Stomach (tissue), 9 donors: ENCODE results near the gene SLC35F4. TPM values are rescaled to one million over a fixed set of nuclear protein-coding genes. Genes with fewer than 3 reads are reported as not detected.
"Not testable (repeated sequence)": the region's sequence is repeated elsewhere in the genome, so short reads cannot be mapped to it uniquely, and the experiment has no call there.

Source experiments
- DNase-seq, 2 donors: peaks; one replicate each; pipeline versions ENCODE4 v3.0.0 to v3.0.0-alpha.2; 2013 to 2019
- H3K27ac ChIP-seq, 5 donors: fragments of 200-600 bp in 4 of 5; sonication (generic) in 4 of 5; one replicate each; pipeline ENCODE4 v1.5.1; 2013 to 2019; ENCODE audit warnings: mild to moderate bottlenecking in 1 of 5, moderate library complexity in 1 of 5
- H3K27me3 ChIP-seq, 3 donors: fragments of 200-600 bp; sonication (generic); one replicate each; pipeline ENCODE4 v1.5.1; 2017 to 2019; ENCODE audit warnings: mixed run types in 1 of 3
- H3K36me3 ChIP-seq, 4 donors: fragments of 200-600 bp; sonication (generic); 1 replicate in 3 of 4; 2 replicates in 1 of 4; pipeline ENCODE4 v1.5.1; 2016 to 2019
- H3K4me1 ChIP-seq, 4 donors: fragments of 200-600 bp; sonication (generic); one replicate each; pipeline ENCODE4 v1.5.1; 2016 to 2019
- H3K4me3 ChIP-seq, 4 donors: fragments of 200-600 bp; sonication (generic) in 3 of 4; one replicate each; pipeline ENCODE4 v1.5.1; 2016 to 2019; ENCODE audit warnings: mild to moderate bottlenecking in 1 of 4
- H3K9me3 ChIP-seq, 4 donors: fragments of 200-600 bp; sonication (generic); one replicate each; pipeline ENCODE4 v1.5.1; 2016 to 2019
- EP300 ChIP-seq: sonication (generic); formaldehyde crosslinking; IDR thresholded peaks from one replicate; pipeline ENCODE4 v1.6.1; 2017; ENCODE audit warnings: antibody characterized with exemption
- POLR2A ChIP-seq, 4 donors: fragments of 450-650 bp; IDR thresholded peaks; one replicate each; pipeline ENCODE4 v1.6.1; 2016; ENCODE audit warnings: antibody characterized with exemption in 4 of 4, control low read depth in 2 of 4, mild to moderate bottlenecking in 1 of 4, moderate library complexity in 1 of 4
- POLR2AphosphoS5 ChIP-seq, 3 donors: sonication (generic); formaldehyde crosslinking; IDR thresholded peaks; one replicate each; pipeline ENCODE4 v1.6.1; 2016; ENCODE audit warnings: antibody characterized with exemption in 3 of 3
- WGBS, 5 donors: extraction: QIAGEN DNeasy Blood & Tissue Kit in 3 of 5; methylation state at CpG; one replicate each; pipeline versions ENCODE4 v1.1.5 to v1.1.7; 2013 to 2018; 5-methylcytosine and 5-hydroxymethylcytosine counted together
- intact Hi-C: fragments of 100-400 bp; cut with DNase I; formaldehyde crosslinking; loops from one replicate; pipeline ENCODE4 v1.15.1; 2023; ENCODE audit warnings: low total_unique reads
- polyA plus RNA-seq, 3 donors: library from polyadenylated mRNA; stranded (reverse); fragments of 200-250 nt; gene quantifications; one replicate each; pipeline ENCODE4 v1.2.3, GENCODE V29; 2013
- total RNA-seq, 5 donors: library from RNA; depleted of rRNA; stranded (reverse); fragments of >200 nt; gene quantifications; one replicate each; pipeline versions ENCODE4 v1.1.0 to v1.2.3, GENCODE V29; 2014 to 2016
- TF ChIP-seq, protein P1 (sequence below), 7 experiments: fragments of 450-650 bp in 4 of 7; fragments of 200-600 bp in 3 of 7; sonication (generic) in 3 of 7; IDR thresholded peaks; one replicate each; pipeline ENCODE4 v1.5.1; 2016 to 2019; ENCODE audit warnings: antibody characterized with exemption in 7 of 7, control low read depth in 2 of 7, mild to moderate bottlenecking in 1 of 7
- donor health status: healthy with polysubstance abuse.
- donor health status: Bipolar disorder and iron deficiency.
- donor health status: healthy.

SLC35F4 gene
- total and polyA plus RNA-seq, 8 donors = 0.19 TPM; not detected in 7

DNA sequence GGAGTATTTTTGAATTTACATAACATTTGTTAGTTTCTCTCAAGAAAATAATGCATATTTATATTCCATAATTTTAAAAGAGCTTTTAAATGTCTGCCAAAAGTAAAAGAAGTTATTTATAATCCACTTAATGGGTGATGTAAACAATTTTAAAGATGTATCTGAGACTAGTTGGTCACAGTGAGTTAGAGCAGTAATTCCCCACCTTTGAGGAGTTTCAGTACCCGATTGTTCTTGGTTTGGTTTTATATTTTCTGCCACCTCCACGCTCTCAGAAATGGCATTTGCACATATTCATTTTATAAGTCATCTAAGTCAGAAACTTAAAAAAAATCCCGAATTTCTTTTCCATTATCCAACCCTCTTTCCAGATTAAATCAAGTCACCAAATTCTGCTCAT is 153.2 kb downstream of the SLC35F4 start:
- no peak for TF ChIP-seq POLR2A (IDR thresholded peaks at IDR 0.05)
- no peak for TF ChIP-seq EP300
- TF ChIP-seq, protein P1, sequence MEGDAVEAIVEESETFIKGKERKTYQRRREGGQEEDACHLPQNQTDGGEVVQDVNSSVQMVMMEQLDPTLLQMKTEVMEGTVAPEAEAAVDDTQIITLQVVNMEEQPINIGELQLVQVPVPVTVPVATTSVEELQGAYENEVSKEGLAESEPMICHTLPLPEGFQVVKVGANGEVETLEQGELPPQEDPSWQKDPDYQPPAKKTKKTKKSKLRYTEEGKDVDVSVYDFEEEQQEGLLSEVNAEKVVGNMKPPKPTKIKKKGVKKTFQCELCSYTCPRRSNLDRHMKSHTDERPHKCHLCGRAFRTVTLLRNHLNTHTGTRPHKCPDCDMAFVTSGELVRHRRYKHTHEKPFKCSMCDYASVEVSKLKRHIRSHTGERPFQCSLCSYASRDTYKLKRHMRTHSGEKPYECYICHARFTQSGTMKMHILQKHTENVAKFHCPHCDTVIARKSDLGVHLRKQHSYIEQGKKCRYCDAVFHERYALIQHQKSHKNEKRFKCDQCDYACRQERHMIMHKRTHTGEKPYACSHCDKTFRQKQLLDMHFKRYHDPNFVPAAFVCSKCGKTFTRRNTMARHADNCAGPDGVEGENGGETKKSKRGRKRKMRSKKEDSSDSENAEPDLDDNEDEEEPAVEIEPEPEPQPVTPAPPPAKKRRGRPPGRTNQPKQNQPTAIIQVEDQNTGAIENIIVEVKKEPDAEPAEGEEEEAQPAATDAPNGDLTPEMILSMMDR (IDR thresholded peaks at IDR 0.05) = no peak
- TF ChIP-seq POLR2AphosphoS5 (IDR thresholded peaks at IDR 0.05) = no peak

DNA sequence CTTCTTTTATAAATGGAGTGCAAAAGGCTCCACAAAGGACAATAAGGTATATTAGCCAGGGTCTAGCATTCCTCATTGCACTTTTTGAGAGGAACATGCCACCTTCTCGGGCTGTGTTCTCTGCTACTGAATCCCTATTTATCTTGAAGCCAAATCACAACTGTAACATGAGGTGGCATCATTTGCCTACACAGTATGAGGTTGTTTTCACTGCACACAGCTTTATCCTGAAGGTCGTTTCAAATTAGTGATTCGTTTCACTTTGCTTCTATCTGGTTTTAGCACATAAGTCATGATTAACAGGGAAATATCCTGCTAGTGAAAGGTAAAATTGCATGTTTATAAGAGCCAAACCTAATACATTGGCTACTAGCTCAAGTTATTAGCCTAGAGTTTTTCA is 153.8 kb downstream of the SLC35F4 start:
- peak in 1 of 2 donors; percentile 7 for DNase-seq
- intact Hi-C loops = no loop called here
- 13 to 36% (median 26%) methylated on average over 3 of the region's 3 CpGs for WGBS, 5 donors
- Histone ChIP-seq H3K36me3 (no peaks in the 10 kb centered on the region), H3K4me3 (no peak overlapping the region), H3K27ac (no peak overlapping the region), H3K27me3 (no peaks in the 10 kb centered on the region), H3K9me3 (peaks cover 0 to 13% (median 9%) of the 10 kb centered on the region in 4 donors), H3K4me1 (no peaks in the 10 kb centered on the region)
- no peak for TF ChIP-seq POLR2AphosphoS5 (IDR thresholded peaks at IDR 0.05)
- no peak for TF ChIP-seq POLR2A (IDR thresholded peaks at IDR 0.05)
- TF ChIP-seq, protein P1 (IDR thresholded peaks at IDR 0.05) = no peak
- no peak for TF ChIP-seq EP300

More for the DNA sequence above, 153.2 kb downstream of the SLC35F4 start:
- H3K4me1 ChIP-seq = no peaks in the 10 kb centered on the region
- 83 to 91% (median 88%) methylated on average over 3 of the region's 3 CpGs for WGBS, 5 donors
- intact Hi-C loops = no loop called here
- no peaks in the 10 kb centered on the region for H3K36me3 ChIP-seq
- H3K4me3 ChIP-seq = no peak overlapping the region
- no peaks in the 10 kb centered on the region for H3K27me3 ChIP-seq
- no peak overlapping the region for H3K27ac ChIP-seq
- peaks cover 0 to 13% (median 9%) of the 10 kb centered on the region in 4 donors for H3K9me3 ChIP-seq
- no peak for DNase-seq

DNA sequence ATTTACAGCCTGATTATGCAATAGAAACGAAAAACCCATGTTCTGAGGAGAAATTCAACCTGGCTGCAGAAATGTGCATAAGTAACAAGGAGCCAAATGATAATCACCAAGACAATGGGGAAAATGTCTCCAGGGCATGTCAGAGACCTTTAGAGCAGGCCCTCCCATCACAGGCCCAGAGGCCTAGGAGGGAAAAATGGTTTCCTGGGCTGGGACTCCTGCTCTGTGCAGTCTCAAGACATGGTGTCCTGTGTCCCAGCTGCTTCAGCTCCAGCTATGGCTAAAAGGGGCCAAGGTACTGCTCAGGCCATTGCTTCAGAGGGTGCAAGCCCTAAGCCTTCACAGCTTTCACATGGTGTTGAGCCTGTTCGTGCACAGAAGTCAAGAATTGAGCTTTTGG is 156.0 kb downstream of the SLC35F4 start:
- no peaks in the 10 kb centered on the region for H3K36me3 ChIP-seq
- intact Hi-C loops = no loop called here
- WGBS, 5 donors = 10 to 74% (median 48%) methylated on average over 1 to 2 of the region's 2 CpGs
- no peaks in the 10 kb centered on the region for H3K27me3 ChIP-seq
- no peaks in the 10 kb centered on the region for H3K4me1 ChIP-seq
- no peak for TF ChIP-seq POLR2A (IDR thresholded peaks at IDR 0.05)
- no peak for TF ChIP-seq EP300
- TF ChIP-seq, protein P1 (IDR thresholded peaks at IDR 0.05) = no peak
- TF ChIP-seq POLR2AphosphoS5 (IDR thresholded peaks at IDR 0.05) = no peak
- no peak overlapping the region for H3K4me3 ChIP-seq
- H3K27ac ChIP-seq = no peak overlapping the region
- H3K9me3 ChIP-seq = peaks cover 0 to 13% (median 9%) of the 10 kb centered on the region in 4 donors
- DNase-seq = no peak

DNA sequence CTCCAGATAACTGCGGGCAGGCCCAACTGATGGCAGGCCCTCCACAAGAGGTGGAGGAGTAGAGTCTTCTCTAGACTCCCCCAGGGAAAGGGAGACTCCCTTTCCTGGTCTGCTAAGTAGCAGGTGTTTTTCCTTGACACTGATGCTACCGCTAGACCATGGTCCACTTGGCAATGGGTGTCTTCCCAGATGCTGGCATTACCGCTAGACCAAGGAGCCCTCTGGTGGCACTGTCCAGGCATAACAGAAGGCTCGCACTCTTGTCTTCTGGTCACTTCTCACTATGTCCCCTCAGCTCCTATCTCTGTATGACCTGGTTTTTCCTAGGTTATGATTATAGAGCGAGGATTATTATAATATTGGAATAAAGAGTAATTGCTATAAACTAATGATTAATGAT is 156.8 kb downstream of the SLC35F4 start:
- intact Hi-C loops, H3K36me3 ChIP-seq, H3K4me1 ChIP-seq, H3K4me3 ChIP-seq, H3K27me3 ChIP-seq, H3K27ac ChIP-seq, DNase-seq: not testable (repeated sequence)
- peaks cover 0 to 13% (median 9%) of the 10 kb centered on the region in 4 donors for H3K9me3 ChIP-seq
- 91 to 96% (median 93%) methylated on average over 5 of the region's 5 CpGs for WGBS, 5 donors

DNA sequence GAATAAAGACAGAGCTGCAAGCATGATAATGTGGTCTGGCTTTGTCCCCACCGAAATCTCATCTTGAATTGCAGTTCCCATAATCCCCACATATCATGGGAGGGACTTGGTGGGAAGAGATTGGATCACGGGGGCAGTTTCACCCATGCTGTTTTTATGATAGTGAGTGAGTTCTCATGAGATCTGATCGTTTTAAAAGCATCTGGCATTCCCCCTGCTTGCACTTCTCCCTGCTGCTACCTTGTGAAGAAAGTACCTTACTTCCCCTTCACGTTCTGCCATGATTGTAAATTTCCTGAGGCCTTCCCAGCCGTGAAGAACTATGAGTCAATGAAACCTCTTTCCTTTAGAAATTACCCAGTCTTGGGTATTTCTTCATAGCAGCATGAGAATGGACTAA is 158.7 kb downstream of the SLC35F4 start:
- H3K27me3 ChIP-seq = no peaks in the 10 kb centered on the region
- no peak for DNase-seq
- whole genome bisulfite sequencing, 5 donors = 45 to 66% (median 57%) methylated on average over 5 of the region's 5 CpGs
- peaks cover 0 to 13% (median 9%) of the 10 kb centered on the region in 4 donors for H3K9me3 ChIP-seq
- no peaks in the 10 kb centered on the region for H3K4me1 ChIP-seq
- H3K36me3 ChIP-seq = no peaks in the 10 kb centered on the region
- H3K4me3 ChIP-seq = no peak overlapping the region
- intact Hi-C loops = no loop called here
- H3K27ac ChIP-seq = no peak overlapping the region
- TF ChIP-seq POLR2AphosphoS5 (IDR thresholded peaks at IDR 0.05) (no peak), POLR2A (IDR thresholded peaks at IDR 0.05) (no peak), EP300 (no peak)
- TF ChIP-seq, protein P1 (IDR thresholded peaks at IDR 0.05) = no peak
